K562 (cell line): ENCODE data around the gene USP38. TPM values are rescaled to one million over a fixed set of nuclear protein-coding genes. Genes with fewer than 3 reads are reported as not detected.

Experiments used
- ATAC-seq: fragments of 200-7000 bp; cut with Tn5 transposase; 3 replicates; pipeline ENCODE4 v1.9.1; 2020; ENCODE audit warnings: moderate library complexity
- BruUV-seq: library from RNA; stranded (reverse); fragments of 400-500 nt; replicated peaks from 2 replicates; lab custom pipeline; 2021; lab: Mats Ljungman, UMichigan
- CTCF ChIA-PET: fragments of 300-600 bp; formaldehyde crosslinking; extraction: SDS; loops from one replicate; lab custom pipeline; 2021; ENCODE audit warnings: low intra/inter-chr PET ratio; lab: Yijun Ruan, JAX
- POLR2A ChIA-PET: fragments of 300-600, 350-650 bp; sonication (Branson Sonifier 250); formaldehyde crosslinking; extraction: SDS; loops from one replicate; lab custom pipeline; 2021; ENCODE audit warnings: antibody characterized with exemption, inconsistent platforms; lab: Yijun Ruan, JAX
- DNase-seq, 4 experiments: peaks; one replicate each; pipeline versions ENCODE4 v3.0.0 to v3.0.0-alpha.2; 2011 to 2018; ENCODE audit warnings: low spot score in 3 of 4, mixed read lengths in 3 of 4; ENCODE audit errors: extremely low read depth in 1 of 4
- FAIRE-seq: peaks from 2 replicates; lab custom pipeline; 2011; peaks lifted over from hg19 to GRCh38; lab: Jason Lieb, UNC
- H2AFZ ChIP-seq: 2 replicates; pipeline ENCODE4 v1.6.0; 2011; ENCODE audit warnings: low read depth, low read length, control low read depth, inconsistent platforms
- H3K27ac ChIP-seq: fragments of 200-600 bp; 3 replicates; pipeline ENCODE4 v1.8.0; 2011; ENCODE audit warnings: low read depth, mild to moderate bottlenecking, control low read depth, inconsistent platforms, low read length, moderate library complexity, mixed read lengths; ENCODE audit errors: extremely low read depth
- H3K27me3 ChIP-seq, 2 experiments: fragments of 300-600 bp in 1 of 2; 2 replicates in 1 of 2; 3 replicates in 1 of 2; pipeline versions ENCODE4 v1.6.0 to v1.8.0; 2011; ENCODE audit warnings: inconsistent platforms in 2 of 2, low read length in 2 of 2, mild to moderate bottlenecking in 1 of 2, mixed read lengths in 1 of 2, moderate library complexity in 1 of 2; ENCODE audit not compliant: control insufficient read depth in 2 of 2, insufficient read depth in 2 of 2
- H3K36me3 ChIP-seq: fragments of 300-600 bp; 3 replicates; pipeline ENCODE4 v1.8.0; 2011; ENCODE audit warnings: mild to moderate bottlenecking, low read length, inconsistent platforms; ENCODE audit not compliant: control insufficient read depth, insufficient read depth
- H3K4me1 ChIP-seq, 2 experiments: fragments of 200-600 bp in 1 of 2; replicated peaks in 1 of 2; 2 replicates in 1 of 2; 3 replicates in 1 of 2; pipeline versions ENCODE4 v1.5.1 to v1.8.0; 2011; ENCODE audit warnings: inconsistent platforms in 2 of 2, low read length in 2 of 2, mild to moderate bottlenecking in 1 of 2, mixed read lengths in 1 of 2, moderate library complexity in 1 of 2; ENCODE audit not compliant: control insufficient read depth in 2 of 2, insufficient read depth in 2 of 2
- H3K4me2 ChIP-seq: 2 replicates; pipeline ENCODE4 v1.6.1; 2011; ENCODE audit warnings: low read length, control low read depth, inconsistent platforms, mixed read lengths; ENCODE audit not compliant: insufficient read depth
- H3K4me3 ChIP-seq: fragments of 200-600 bp; sonication (generic), shearing (Covaris generic); 2 replicates; pipeline ENCODE4 v1.5.1; 2016; ENCODE audit warnings: control low read depth, inconsistent platforms
- H3K79me2 ChIP-seq: fragments of 200-600 bp; 3 replicates; pipeline ENCODE4 v1.8.0; 2011; ENCODE audit warnings: low read length, inconsistent platforms; ENCODE audit not compliant: control insufficient read depth, insufficient read depth
- H3K9ac ChIP-seq, 2 experiments: 2 replicates each; pipeline versions ENCODE4 v1.6.0 to v1.6.1; 2011; ENCODE audit warnings: low read depth in 2 of 2, low read length in 2 of 2, control low read depth in 1 of 2, inconsistent platforms in 1 of 2, mild to moderate bottlenecking in 1 of 2, mixed read lengths in 1 of 2; ENCODE audit not compliant: insufficient read depth in 1 of 2
- H3K9me1 ChIP-seq: one replicate; pipeline ENCODE4 v1.6.0; 2011; ENCODE audit warnings: inconsistent platforms, mild to moderate bottlenecking, low read length, moderate library complexity; ENCODE audit not compliant: control insufficient read depth, insufficient read depth
- H3K9me3 ChIP-seq: replicated peaks from 2 replicates; pipeline ENCODE4 v1.5.1; 2011; ENCODE audit warnings: low read depth, low read length, inconsistent platforms; ENCODE audit not compliant: control insufficient read depth, insufficient read depth
- H4K20me1 ChIP-seq: replicated peaks from 2 replicates; pipeline ENCODE4 v1.6.1; 2011; ENCODE audit warnings: low read length, inconsistent platforms, mixed read lengths; ENCODE audit not compliant: control insufficient read depth, insufficient read depth
- C11orf30 ChIP-seq: fragments of 450-650 bp; IDR thresholded peaks from 2 replicates; pipeline ENCODE4 v1.6.1; 2016; ENCODE audit warnings: low read depth, mild to moderate bottlenecking
- JUND ChIP-seq, 2 experiments: IDR thresholded peaks; 2 replicates in 1 of 2; 3 replicates in 1 of 2; pipeline ENCODE4 v1.6.1; 2011; ENCODE audit warnings: borderline replicate concordance in 2 of 2, low read depth in 2 of 2, low read length in 2 of 2, improper control_type of control experiment in 1 of 2, missing biosample characterization in 1 of 2, missing genetic modification characterization in 1 of 2, missing genetic modification reagents in 1 of 2
- NCOA6 ChIP-seq: fragments of 450-650 bp; IDR thresholded peaks from 2 replicates; pipeline ENCODE4 v1.6.1; 2017; ENCODE audit warnings: mild to moderate bottlenecking
- NFE2 ChIP-seq: IDR thresholded peaks from 2 replicates; pipeline ENCODE4 v1.6.1; 2014; ENCODE audit warnings: antibody characterized with exemption, low read depth
- NR2C1 ChIP-seq, 2 experiments: fragments of 450-650 bp; IDR thresholded peaks; 2 replicates each; pipeline ENCODE4 v1.6.1; 2017; ENCODE audit warnings: mild to moderate bottlenecking in 2 of 2, antibody characterized with exemption in 1 of 2, inconsistent platforms in 1 of 2, missing compliant biosample characterization in 1 of 2, missing genetic modification characterization in 1 of 2
- PCBP1 ChIP-seq: fragments of 200-400 bp; formaldehyde crosslinking; IDR thresholded peaks from 2 replicates; pipeline ENCODE4 v1.6.1; 2018; ENCODE audit warnings: mild to moderate bottlenecking, low read depth, low read length; ENCODE audit not compliant: poor library complexity, severe bottlenecking
- POLR2A ChIP-seq: fragments of 450-650 bp; conservative IDR thresholded peaks from 2 replicates; pipeline ENCODE4 v1.6.1; 2016
- POLR2B ChIP-seq: fragments of 450-650 bp; IDR thresholded peaks from 2 replicates; pipeline ENCODE4 v1.6.1; 2018; ENCODE audit warnings: low read depth; ENCODE audit not compliant: partially characterized antibody
- RBM15 ChIP-seq: fragments of 200-400 bp; formaldehyde crosslinking; IDR thresholded peaks from 2 replicates; pipeline ENCODE4 v1.6.1; 2018; ENCODE audit warnings: mild to moderate bottlenecking, low read length, moderate library complexity; ENCODE audit not compliant: insufficient read depth
- ZNF778 ChIP-seq: fragments of 450-650 bp; formaldehyde crosslinking; IDR thresholded peaks from 2 replicates; pipeline ENCODE4 v1.4.0; 2020; ENCODE audit warnings: mild to moderate bottlenecking, moderate library complexity
- ZNF79 ChIP-seq: fragments of 250-450 bp; sonication (Bioruptor Pico); IDR thresholded peaks from 2 replicates; pipeline ENCODE4 v1.4.0; 2020; ENCODE audit warnings: low read depth, mild to moderate bottlenecking, moderate library complexity
- WGBS: fragments of 100-300 bp; shearing (Covaris generic); methylation state at CpG from one replicate; pipeline ENCODE4 v1.1.6; 2016; ENCODE audit warnings: low coverage, mixed read lengths; ENCODE audit not compliant: insufficient coverage; ENCODE audit errors: missing lambda C conversion rate; 5-methylcytosine and 5-hydroxymethylcytosine counted together
- in situ Hi-C: fragments of 300-500 bp; cut with MboI; formaldehyde crosslinking; loops from 4 replicates; pipeline ENCODE4 v1.15.0; 2018; ENCODE audit warnings: inconsistent platforms, mixed read lengths
- intact Hi-C: fragments of 100-400 bp; cut with micrococcal nuclease; formaldehyde crosslinking; loops from 2 replicates; pipeline ENCODE4 v1.14.2; 2022
- polyA plus RNA-seq, 8 experiments: library from polyadenylated mRNA; depleted of rRNA in 4 of 8; stranded (reverse) in 5 of 8; unstranded in 3 of 8; fragments of >200 nt; fragmentation: Nextera tagmentation in 2 of 8; fragmentation: Illumina TruSeq in 1 of 8; extraction: Ambion mirVana in 2 of 8; extraction: Trizol in 1 of 8; gene quantifications; 2 replicates each; pipeline versions ENCODE4 v1.2.1 to v1.2.3, GENCODE V29; 2011 to 2014; ENCODE audit warnings: inconsistent platforms in 1 of 8, missing spikeins in 1 of 8
- total RNA-seq, 7 experiments: library from RNA; depleted of rRNA in 6 of 7; stranded (reverse); fragments of >200 nt in 6 of 7; fragmentation: Illumina TruSeq in 2 of 7; extraction: Trizol in 2 of 7; gene quantifications; 2 replicates each; pipeline versions ENCODE4 v1.2.1 to v1.2.3, GENCODE V29; 2011 to 2021; ENCODE audit warnings: low replicate concordance in 1 of 7
- TF ChIP-seq, protein P1 (sequence below), 2 experiments: fragments of 450-650 bp; IDR thresholded peaks; 2 replicates each; pipeline ENCODE4 v1.6.1; 2018; ENCODE audit warnings: mild to moderate bottlenecking in 2 of 2, low read depth in 1 of 2; ENCODE audit not compliant: partially characterized antibody in 2 of 2

USP38 gene
- total and polyA plus RNA-seq, 9 of the 15 experiments (the other 6 are each of a cell fraction or from before 2014, with no cell fraction given): 4.2 to 20.6 (median 11.2) TPM

DNA sequence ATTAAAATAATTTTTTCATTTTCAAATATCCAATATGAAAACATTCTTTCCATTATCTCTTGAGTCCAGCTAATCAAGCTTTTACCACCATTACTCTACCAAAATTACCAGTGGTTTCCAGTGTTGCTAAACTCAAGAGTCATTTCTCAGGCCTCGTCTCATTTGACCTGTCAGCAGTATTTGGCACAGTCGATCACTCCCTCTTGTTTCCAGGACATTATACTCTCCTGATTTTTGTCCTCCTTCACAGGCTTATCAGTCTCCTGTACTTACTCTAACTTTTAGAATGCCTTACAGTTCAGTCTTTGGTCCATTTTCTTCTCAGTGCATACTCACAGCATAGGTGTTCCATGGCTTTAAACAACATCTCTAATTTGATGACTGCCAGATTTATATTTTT, 11.6 kb downstream of the USP38 start (continued):
- no peak for TF ChIP-seq POLR2B
- peak; percentile 28; the same call in 1 of the 2 replicates for TF ChIP-seq C11orf30
- TF ChIP-seq, protein P1, sequence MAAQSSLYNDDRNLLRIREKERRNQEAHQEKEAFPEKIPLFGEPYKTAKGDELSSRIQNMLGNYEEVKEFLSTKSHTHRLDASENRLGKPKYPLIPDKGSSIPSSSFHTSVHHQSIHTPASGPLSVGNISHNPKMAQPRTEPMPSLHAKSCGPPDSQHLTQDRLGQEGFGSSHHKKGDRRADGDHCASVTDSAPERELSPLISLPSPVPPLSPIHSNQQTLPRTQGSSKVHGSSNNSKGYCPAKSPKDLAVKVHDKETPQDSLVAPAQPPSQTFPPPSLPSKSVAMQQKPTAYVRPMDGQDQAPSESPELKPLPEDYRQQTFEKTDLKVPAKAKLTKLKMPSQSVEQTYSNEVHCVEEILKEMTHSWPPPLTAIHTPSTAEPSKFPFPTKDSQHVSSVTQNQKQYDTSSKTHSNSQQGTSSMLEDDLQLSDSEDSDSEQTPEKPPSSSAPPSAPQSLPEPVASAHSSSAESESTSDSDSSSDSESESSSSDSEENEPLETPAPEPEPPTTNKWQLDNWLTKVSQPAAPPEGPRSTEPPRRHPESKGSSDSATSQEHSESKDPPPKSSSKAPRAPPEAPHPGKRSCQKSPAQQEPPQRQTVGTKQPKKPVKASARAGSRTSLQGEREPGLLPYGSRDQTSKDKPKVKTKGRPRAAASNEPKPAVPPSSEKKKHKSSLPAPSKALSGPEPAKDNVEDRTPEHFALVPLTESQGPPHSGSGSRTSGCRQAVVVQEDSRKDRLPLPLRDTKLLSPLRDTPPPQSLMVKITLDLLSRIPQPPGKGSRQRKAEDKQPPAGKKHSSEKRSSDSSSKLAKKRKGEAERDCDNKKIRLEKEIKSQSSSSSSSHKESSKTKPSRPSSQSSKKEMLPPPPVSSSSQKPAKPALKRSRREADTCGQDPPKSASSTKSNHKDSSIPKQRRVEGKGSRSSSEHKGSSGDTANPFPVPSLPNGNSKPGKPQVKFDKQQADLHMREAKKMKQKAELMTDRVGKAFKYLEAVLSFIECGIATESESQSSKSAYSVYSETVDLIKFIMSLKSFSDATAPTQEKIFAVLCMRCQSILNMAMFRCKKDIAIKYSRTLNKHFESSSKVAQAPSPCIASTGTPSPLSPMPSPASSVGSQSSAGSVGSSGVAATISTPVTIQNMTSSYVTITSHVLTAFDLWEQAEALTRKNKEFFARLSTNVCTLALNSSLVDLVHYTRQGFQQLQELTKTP (IDR thresholded peaks at IDR 0.05; ENCODE audit: low read depth in 1 of 2, partially characterized antibody in 2 of 2): no peak
- TF ChIP-seq PCBP1: no peak

DNA sequence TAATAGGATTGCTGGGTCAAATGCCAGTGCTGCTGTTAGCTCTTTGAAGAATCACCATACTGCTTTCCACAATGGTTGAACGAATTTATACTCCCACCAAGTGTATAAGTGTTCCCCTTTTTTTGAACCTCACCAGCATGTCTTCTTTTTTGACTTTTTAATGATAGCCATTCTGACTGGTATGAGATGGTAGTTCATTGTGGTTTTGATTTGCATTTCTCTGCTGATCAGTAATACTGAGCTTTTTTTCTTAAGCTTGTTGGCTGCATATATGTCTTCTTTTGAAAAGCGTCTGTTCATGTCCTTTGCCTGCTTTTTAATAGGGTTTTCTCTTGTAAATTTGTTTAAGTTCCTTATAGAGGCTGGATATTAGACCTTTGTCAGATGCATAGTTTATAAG, 14.8 kb downstream of the USP38 start:
- Histone ChIP-seq H3K27ac (no peak overlapping the region), H3K36me3 (peaks cover 88% of the 10 kb centered on the region), H3K4me3 (no peak overlapping the region), H3K4me2 (no peak overlapping the region), H3K79me2 (0 out of 3 replicates have a peak, but pooled peaks cover 3% of the 10 kb centered on the region), H2AFZ (no peak overlapping the region), H3K4me1 (no peaks in the 10 kb centered on the region), H3K9me3 (no peaks in the 10 kb centered on the region), H3K27me3 (no peaks in the 10 kb centered on the region), H4K20me1 (no peaks in the 10 kb centered on the region), H3K9me1 (no peaks in the 10 kb centered on the region), H3K9ac (no peak overlapping the region)
- TF ChIP-seq ZNF79 (CRISPR knock-in tag): no peak
- no peak for TF ChIP-seq ZNF778 (CRISPR knock-in tag)
- TF ChIP-seq NCOA6: no peak
- TF ChIP-seq NR2C1 (IDR thresholded peaks at IDR 0.05): no peak
- no peak for TF ChIP-seq NR2C1 (tag; IDR thresholded peaks at IDR 0.05)
- TF ChIP-seq POLR2A: no peak
- no peak for TF ChIP-seq JUND (IDR thresholded peaks at IDR 0.05; ENCODE audit: borderline replicate concordance, low read depth, low read length)
- no peak for TF ChIP-seq JUND (tag; IDR thresholded peaks at IDR 0.05; ENCODE audit: borderline replicate concordance, low read depth, low read length)
- TF ChIP-seq RBM15: no peak
- no peak for TF ChIP-seq NFE2
- no TSS peak for BruUV-seq
- ChIA-PET CTCF (no interaction called here), POLR2A (no interaction called here)
- WGBS: 74% methylated on average over 2 of the region's 2 CpGs
- in situ Hi-C loops: no loop called here
- no peak for FAIRE-seq
- intact Hi-C loops: no loop called here
- ATAC-seq: no peak
- DNase-seq: no peak
